Fibroblast of mammary gland (primary cell): Measurements from ENCODE around the gene ZSCAN21.
A peak's percentile ranks its signal among the peaks of the same experiment; 100 is the strongest.
"Not testable (repeated sequence)": the region's sequence is repeated elsewhere in the genome, so short reads cannot be mapped to it uniquely, and the experiment has no call there.

Experiments
- DNase-seq: peaks from one replicate; pipeline ENCODE4 v3.0.0-alpha.2; 2010; ENCODE audit warnings: low read depth
- H3K4me3 ChIP-seq: 2 replicates; pipeline ENCODE4 v1.5.1; 2011; ENCODE audit warnings: low read depth, mild to moderate bottlenecking, low read length, moderate library complexity; ENCODE audit not compliant: control insufficient read depth
- CTCF ChIP-seq: conservative IDR thresholded peaks from 2 replicates; pipeline ENCODE4 v1.5.1; 2011; ENCODE audit warnings: low read depth, low read length, inconsistent platforms; ENCODE audit not compliant: control insufficient read depth, insufficient read depth

ZSCAN21 gene

GRCh38 chr7:100049441-100050291 is at the start of gene ZSCAN21:
ZSCAN21 (plus strand) TSS chr7:100049774; CDS start chr7:100057007, 7,233 bp downstream.
- H3K4me3 ChIP-seq: peak within 1 kb of the TSS; percentile 94
- peak; percentile 83 for DNase-seq

GRCh38 chr7:100000239-100000638 is 49.3 kb upstream of the ZSCAN21 start:
- TF ChIP-seq CTCF: no peak
- H3K4me3 ChIP-seq: no peak overlapping the region
- no peak for DNase-seq

More at GRCh38 chr7:100049441-100050291, at the start of gene ZSCAN21:
- no peak for TF ChIP-seq CTCF

GRCh38 chr7:100003711-100004661 is 45.6 kb upstream of the ZSCAN21 start:
- H3K4me3 ChIP-seq: no peak overlapping the region
- DNase-seq: no peak
- no peak for TF ChIP-seq CTCF

- H3K4me3 ChIP-seq: no peak overlapping the region
- DNase-seq: no peak
- TF ChIP-seq CTCF: no peak
These were observed 41.7 kb upstream of the ZSCAN21 start for GRCh38 chr7:100007887-100008286.

- H3K4me3 ChIP-seq: no peak overlapping the region
- DNase-seq: no peak
- TF ChIP-seq CTCF: no peak
These were observed 41.0 kb upstream of the ZSCAN21 start for GRCh38 chr7:100008525-100008924.

GRCh38 chr7:100009952-100010351 is 39.6 kb upstream of the ZSCAN21 start:
- DNase-seq, H3K4me3 ChIP-seq: not testable (repeated sequence)

GRCh38 chr7:100010901-100011300 is 38.7 kb upstream of the ZSCAN21 start:
- TF ChIP-seq CTCF: no peak
- DNase-seq: no peak
- H3K4me3 ChIP-seq: no peak overlapping the region
